NCI-H1417 treated with DMSO at 0.1 percent for 48 hours (cell line): ENCODE data around the gene SMIM41.

ENCODE experiments used
- DNase-seq: peaks from one replicate; lab custom pipeline; 2025; lab: John Stamatoyannopoulos, UW

The SMIM41 gene

GRCh38 chr12:52050758-52051541, 28.6 kb upstream of the SMIM41 start, which contains the start of gene NR4A1:
NR4A1 (plus strand) TSS chr12:52051442; CDS start chr12:52054329, 2,887 bp downstream.
- DNase-seq: peak; percentile 54

- DNase-seq: no peak
Observed at GRCh38 chr12:52052468-52053186, 26.9 kb upstream of the SMIM41 start.

- DNase-seq: no peak
Observed at GRCh38 chr12:52053536-52054209, 25.8 kb upstream of the SMIM41 start.

- DNase-seq: no peak
Observed at GRCh38 chr12:52054231-52054832, 25.2 kb upstream of the SMIM41 start.

- DNase-seq: no peak
Observed at GRCh38 chr12:52054833-52055730, 24.4 kb upstream of the SMIM41 start.

GRCh38 chr12:52055731-52056711, 23.5 kb upstream of the SMIM41 start:
- no peak for DNase-seq

GRCh38 chr12:52056801-52057637, 22.5 kb upstream of the SMIM41 start:
- no peak for DNase-seq

- DNase-seq: no peak
Observed at GRCh38 chr12:52057638-52058576, 21.6 kb upstream of the SMIM41 start.

- DNase-seq: peak; percentile 51
Observed at GRCh38 chr12:52058631-52059361, 20.7 kb upstream of the SMIM41 start.

GRCh38 chr12:52059582-52060497, 19.7 kb upstream of the SMIM41 start:
- DNase-seq: peak; percentile 57

GRCh38 chr12:52060498-52061177, 18.9 kb upstream of the SMIM41 start:
- no peak for DNase-seq

GRCh38 chr12:52061470-52062166, 17.9 kb upstream of the SMIM41 start:
- no peak for DNase-seq

- DNase-seq: no peak
Observed at GRCh38 chr12:52062167-52063081, 17.1 kb upstream of the SMIM41 start.
